Chondrocyte (in vitro differentiated cells): Measurements from ENCODE around the gene KLHL25. TPM values are rescaled to one million over a fixed set of nuclear protein-coding genes. Genes with fewer than 3 reads are reported as not detected.
"Not testable (repeated sequence)": the region's sequence is repeated elsewhere in the genome, so short reads cannot be mapped to it uniquely, and the experiment has no call there.

ENCODE experiments used
- DNase-seq: peaks from one replicate; pipeline ENCODE4 v3.0.0; 2021; ENCODE audit warnings: mixed read lengths, low spot score
- H3K27ac Mint-ChIP-seq: one replicate; pipeline ENCODE4 v1.8.0; 2021; ENCODE audit warnings: mild to moderate bottlenecking, moderate library complexity, mixed read lengths; ENCODE audit not compliant: unreplicated experiment
- H3K27me3 Mint-ChIP-seq: 2 replicates; pipeline ENCODE4 v1.8.0; 2021; ENCODE audit warnings: low read depth, mixed read lengths
- H3K36me3 Mint-ChIP-seq: 2 replicates; pipeline ENCODE4 v1.8.0; 2021; ENCODE audit warnings: low read depth, mixed read lengths
- H3K4me1 Mint-ChIP-seq: 2 replicates; pipeline ENCODE4 v1.8.0; 2021; ENCODE audit warnings: low read depth, mild to moderate bottlenecking, mixed read lengths
- H3K4me3 Mint-ChIP-seq: one replicate; pipeline ENCODE4 v1.8.0; 2021; ENCODE audit warnings: mild to moderate bottlenecking, moderate library complexity, mixed read lengths; ENCODE audit not compliant: unreplicated experiment
- H3K9me3 Mint-ChIP-seq: 2 replicates; pipeline ENCODE4 v1.8.0; 2021; ENCODE audit warnings: low read depth, mixed read lengths
- CTCF ChIP-seq: fragments of 200-600 bp; sonication (generic); IDR thresholded peaks from 2 replicates; pipeline ENCODE4 v1.5.0; 2021; ENCODE audit warnings: antibody characterized with exemption, mild to moderate bottlenecking, moderate library complexity
- total RNA-seq: library from RNA; stranded (reverse); gene quantifications from 3 replicates; pipeline ENCODE4 v1.2.1, GENCODE V29; 2021

The KLHL25 gene
- total RNA-seq, 1 donor from 2014 or later: 3.4 TPM

GRCh38 chr15:85810075-85810474 lies 15.3 kb upstream of the KLHL25 start:
- H3K9me3 Mint-ChIP-seq: peaks cover 4% of the 10 kb centered on the region

GRCh38 chr15:85805420-85805819 lies 10.7 kb upstream of the KLHL25 start:
- H3K4me3 Mint-ChIP-seq: no peak overlapping the region
- no peak for TF ChIP-seq CTCF
- H3K4me1 Mint-ChIP-seq: peaks cover 3% of the 10 kb centered on the region
- H3K27ac Mint-ChIP-seq: no peak overlapping the region
- peaks cover 4% of the 10 kb centered on the region for H3K9me3 Mint-ChIP-seq
- H3K36me3 Mint-ChIP-seq: no peaks in the 10 kb centered on the region
- no peaks in the 10 kb centered on the region for H3K27me3 Mint-ChIP-seq
- no peak for DNase-seq

More at GRCh38 chr15:85810075-85810474, 15.3 kb upstream of the KLHL25 start:
- no peaks in the 10 kb centered on the region for H3K36me3 Mint-ChIP-seq
- no peak for TF ChIP-seq CTCF
- H3K4me3 Mint-ChIP-seq: no peak overlapping the region
- no peaks in the 10 kb centered on the region for H3K27me3 Mint-ChIP-seq
- no peak overlapping the region for H3K27ac Mint-ChIP-seq
- DNase-seq: no peak
- H3K4me1 Mint-ChIP-seq: no peaks in the 10 kb centered on the region

- Mint-ChIP-seq H3K36me3 (no peaks in the 10 kb centered on the region), H3K4me3 (no peak overlapping the region), H3K27ac (no peak overlapping the region), H3K9me3 (peaks cover 4% of the 10 kb centered on the region), H3K4me1 (peaks cover 5% of the 10 kb centered on the region), H3K27me3 (no peaks in the 10 kb centered on the region)
- no peak for TF ChIP-seq CTCF
- DNase-seq: no peak
These were observed 9.9 kb upstream of the KLHL25 start for GRCh38 chr15:85804481-85805170.

DNA sequence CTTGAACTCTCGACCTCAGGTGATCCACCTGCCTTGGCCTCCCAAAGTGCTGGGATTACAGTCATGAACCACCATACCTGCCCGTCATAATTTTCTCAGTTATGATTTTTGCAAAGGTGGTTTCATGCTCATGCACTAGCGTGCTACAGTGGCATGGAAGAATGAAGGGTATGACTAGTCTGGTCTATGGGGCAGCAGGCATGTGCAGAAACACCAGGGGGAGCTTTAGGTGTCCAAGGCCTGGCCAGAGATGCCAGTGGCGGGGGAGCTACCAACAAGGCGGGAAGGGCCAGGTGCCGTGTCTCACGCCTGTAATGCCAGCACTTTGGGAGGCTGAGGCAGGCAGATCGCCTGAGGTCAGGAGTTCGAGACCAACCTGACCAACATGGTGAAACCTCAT lies 7.9 kb upstream of the KLHL25 start:
- not testable (repeated sequence) for H3K36me3 Mint-ChIP-seq, H3K27ac Mint-ChIP-seq, DNase-seq, H3K4me1 Mint-ChIP-seq, H3K27me3 Mint-ChIP-seq, H3K4me3 Mint-ChIP-seq, H3K9me3 Mint-ChIP-seq
- TF ChIP-seq CTCF: peak; percentile 40

DNA sequence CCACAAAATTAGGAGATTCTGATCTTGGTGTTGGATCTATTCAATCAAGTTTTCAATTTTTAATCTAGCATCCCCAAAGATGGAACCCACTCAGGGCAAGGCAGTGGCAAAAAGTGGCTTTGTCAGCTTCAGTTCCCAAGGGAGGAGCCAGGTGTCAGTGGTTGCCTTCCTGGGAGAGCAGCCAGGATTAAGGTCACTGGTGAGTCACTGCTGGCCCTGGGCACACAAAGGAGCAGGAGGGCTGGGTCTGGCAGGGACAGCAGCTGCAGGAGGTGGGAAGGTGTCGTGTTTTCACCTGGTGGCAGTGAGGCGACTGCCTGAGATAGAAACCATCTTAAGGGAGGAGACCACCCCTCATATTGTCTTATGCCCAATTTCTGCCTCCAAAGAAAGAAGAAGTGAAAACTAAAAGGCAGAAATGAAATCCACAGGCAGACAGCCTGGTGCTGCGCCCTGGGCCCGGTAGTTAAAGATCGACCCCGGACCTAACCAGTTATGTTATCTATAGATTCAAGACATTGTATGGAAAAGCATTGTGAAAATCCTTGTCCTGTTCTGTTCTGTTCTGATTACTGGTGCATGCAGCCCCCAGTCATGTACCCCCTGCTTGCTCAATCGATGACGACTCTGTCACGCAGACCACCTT lies 5.9 kb upstream of the KLHL25 start:
- Mint-ChIP-seq H3K4me3 (no peak overlapping the region), H3K36me3 (no peaks in the 10 kb centered on the region), H3K9me3 (no peaks in the 10 kb centered on the region), H3K27me3 (no peaks in the 10 kb centered on the region), H3K4me1 (peaks cover 6% of the 10 kb centered on the region), H3K27ac (peak overlapping the region; percentile 53)
- TF ChIP-seq CTCF: no peak
- no peak for DNase-seq

GRCh38 chr15:85796371-85796770 lies 1.6 kb upstream of the KLHL25 start:
- not testable (repeated sequence) for H3K27ac Mint-ChIP-seq, H3K27me3 Mint-ChIP-seq, H3K4me3 Mint-ChIP-seq, DNase-seq, H3K9me3 Mint-ChIP-seq, H3K36me3 Mint-ChIP-seq
- H3K4me1 Mint-ChIP-seq: peaks cover 26% of the 10 kb centered on the region
